GM18502 (cell line): Measurements from ENCODE around the gene TRABD2B.

Source experiments
- ATAC-seq: cut with Tn5 transposase; IDR thresholded peaks from one replicate; pipeline ENCODE4 v1.9.1; 2021; ENCODE audit warnings: mild to moderate bottlenecking; ENCODE audit not compliant: unreplicated experiment, poor library complexity

TRABD2B gene

DNA sequence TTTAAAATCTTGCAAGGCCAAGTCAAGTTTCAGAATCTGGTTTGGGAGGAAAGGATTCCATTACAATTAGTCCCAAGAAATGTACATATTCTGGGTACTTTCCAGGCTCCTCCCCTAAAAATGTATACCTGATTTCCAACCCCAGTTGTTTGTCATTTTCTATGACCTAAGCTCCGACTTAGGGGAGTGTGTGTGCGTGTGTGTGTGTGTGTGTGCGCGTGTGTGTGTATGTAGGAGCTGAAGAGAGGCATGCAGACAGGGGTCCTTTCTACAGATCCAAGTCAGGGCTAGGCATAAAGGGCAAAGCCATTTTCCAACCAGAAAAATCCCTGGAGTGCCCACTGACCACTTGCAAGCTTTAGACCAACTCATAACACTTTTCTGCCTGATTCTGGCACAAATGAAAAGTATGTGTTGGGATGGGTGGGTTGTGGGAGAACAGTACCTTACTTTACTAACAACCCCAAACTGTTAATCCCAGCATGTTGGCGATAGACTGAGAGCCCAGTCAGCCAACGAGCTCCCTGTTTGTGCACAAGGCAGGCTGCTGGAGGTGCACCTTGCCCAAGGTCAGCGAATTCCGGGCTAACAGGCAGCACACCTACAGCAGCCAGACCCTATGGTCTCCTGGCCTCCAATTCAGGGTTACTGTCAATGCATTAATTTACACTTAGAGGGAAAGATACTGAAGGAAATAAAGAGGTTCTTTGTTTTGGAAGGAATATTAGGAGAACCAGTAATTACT, 1.7 kb downstream of the TRABD2B start:
- ATAC-seq: no peak

DNA sequence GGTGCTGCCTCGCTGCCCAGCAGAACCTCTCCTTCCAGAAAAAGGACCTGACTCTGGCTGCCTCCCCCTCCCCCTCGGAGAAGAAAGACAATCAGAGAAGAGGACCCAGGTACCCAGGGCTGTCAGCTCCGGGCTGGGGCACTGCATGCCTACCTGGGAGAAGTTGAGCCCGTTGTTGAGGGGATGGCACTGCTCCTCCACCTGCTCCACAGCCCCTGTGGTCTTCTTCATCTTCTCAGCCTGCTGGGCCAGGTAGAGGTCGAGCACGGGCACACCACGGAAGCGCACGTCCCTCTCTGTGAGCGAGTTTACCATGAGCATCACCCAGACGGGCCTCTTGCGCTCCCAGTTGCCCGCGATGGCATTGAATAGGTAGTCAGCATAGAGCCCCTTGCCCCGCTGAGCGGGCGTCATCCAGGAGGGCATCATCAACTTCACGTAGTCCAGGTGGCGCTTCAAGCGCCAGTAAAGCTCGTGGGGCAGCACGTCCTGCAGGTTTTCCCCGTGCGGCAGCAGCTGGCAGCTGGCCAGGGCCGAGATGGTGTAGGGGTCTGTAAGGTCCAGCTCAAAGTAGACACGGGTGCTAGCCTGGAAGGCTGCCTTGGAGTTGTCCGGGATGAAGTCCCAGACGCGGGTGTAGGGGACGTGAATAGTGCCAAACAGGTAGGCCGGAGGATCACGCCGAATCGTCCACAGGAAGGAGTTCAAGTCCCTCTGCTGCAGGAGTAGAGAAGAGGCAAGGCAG, 3.1 kb downstream of the TRABD2B start:
- no peak for ATAC-seq

DNA sequence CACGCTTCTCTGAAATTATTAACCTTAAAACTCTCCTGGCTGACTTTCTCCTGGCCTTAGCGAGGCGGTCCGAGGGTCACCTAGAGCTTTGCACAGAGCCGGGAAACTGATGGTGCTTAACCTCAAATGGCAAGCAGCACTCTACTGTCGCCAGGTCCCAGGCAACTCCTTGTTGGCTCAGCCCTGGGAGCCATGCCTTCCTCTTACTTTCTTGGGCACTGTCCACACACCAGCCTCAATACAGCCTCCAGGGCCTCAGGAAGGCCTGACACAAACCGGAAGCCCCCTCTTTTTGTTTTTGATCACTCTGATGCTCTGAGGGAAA, 3.8 kb downstream of the TRABD2B start:
- ATAC-seq: no peak

DNA sequence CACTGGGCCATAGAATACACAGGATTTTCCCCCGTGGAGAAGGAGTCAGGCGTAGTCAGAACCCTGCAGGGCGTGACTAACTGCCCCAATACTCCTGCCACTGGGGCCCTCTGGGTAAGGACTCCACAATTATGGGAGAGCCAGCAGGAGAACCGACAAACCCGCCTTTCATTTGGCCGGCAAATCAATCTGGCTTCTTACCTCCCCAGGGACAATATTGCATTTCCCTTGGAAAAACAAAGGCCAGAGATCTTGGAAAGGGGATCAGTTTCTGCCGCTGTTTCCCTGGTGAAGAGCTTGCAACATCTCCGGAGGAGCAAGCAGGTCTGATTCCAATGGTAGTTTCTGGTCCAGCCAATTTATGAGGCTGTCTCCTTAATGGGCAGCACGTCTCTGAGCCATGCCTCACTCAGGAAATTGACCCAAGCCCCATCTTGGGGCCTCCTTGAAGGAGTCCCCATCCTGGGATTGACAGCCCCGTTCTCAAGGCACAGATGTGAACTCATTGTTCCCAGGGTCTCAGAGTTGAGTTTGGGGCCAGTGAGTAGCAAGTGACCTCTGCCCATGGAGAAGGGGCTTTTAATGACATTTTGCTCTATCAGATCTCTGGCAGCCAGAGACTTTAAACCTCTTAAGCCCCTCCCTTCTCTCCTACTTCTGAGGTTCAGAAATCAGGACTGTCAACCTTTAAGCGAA, 4.3 kb downstream of the TRABD2B start:
- ATAC-seq: no peak

DNA sequence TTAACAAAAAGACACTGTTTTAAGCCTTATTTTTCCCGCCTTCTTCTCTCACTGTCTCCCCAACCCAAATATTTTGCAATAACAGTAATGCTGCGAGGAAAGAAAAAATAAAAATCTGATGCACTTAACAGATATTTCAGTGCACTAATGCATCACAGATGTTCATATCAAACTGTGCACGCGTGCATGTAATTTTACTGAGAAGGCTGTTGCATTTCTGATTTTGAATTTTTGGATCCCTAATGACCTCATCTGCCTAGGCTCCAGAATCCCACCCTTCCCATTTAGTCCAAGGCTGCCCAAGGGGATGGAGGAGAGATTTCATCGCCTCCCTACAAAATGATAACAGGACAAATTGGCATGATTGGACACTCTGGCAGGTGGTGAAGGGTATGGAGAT, 5.5 kb downstream of the TRABD2B start:
- no peak for ATAC-seq

DNA sequence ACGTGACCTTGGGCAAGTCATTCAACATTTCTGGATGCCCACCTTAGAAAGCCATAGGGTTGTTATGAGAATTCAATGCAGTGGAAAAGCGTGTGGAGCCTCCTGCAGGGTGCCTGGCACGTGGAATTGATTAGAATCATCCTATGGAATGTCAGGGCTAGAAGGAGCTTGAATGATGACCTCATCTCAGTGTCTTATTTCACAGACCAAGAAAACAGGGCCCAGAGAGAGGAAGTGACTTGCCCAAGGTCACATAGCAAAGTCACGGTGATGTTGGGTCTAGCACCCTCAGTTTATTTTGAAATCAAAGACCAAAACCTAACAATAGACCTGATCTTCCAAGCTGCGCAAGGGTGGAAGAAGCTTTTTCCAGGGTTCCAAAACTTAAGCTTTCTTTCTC, 6.0 kb downstream of the TRABD2B start:
- ATAC-seq: no peak

DNA sequence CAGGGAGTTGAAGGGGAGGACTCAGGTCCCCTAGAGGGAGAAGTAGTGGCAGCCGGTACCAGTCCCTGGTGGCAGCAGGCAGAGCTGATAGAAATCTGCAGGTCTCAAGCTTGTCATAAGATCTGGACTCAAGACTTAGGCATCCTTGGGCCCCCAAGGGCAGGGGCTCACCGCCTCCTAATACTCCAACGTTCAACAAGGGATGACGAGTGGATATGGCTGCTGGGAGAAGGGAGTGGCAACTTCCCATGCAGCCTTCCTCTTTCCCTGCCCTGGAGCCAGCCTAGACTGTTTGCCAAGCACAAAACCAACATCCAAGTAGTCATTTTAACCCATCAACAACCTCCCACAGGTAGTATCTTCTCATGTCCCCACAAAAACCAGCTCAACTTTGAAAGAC, 6.9 kb downstream of the TRABD2B start:
- no peak for ATAC-seq

DNA sequence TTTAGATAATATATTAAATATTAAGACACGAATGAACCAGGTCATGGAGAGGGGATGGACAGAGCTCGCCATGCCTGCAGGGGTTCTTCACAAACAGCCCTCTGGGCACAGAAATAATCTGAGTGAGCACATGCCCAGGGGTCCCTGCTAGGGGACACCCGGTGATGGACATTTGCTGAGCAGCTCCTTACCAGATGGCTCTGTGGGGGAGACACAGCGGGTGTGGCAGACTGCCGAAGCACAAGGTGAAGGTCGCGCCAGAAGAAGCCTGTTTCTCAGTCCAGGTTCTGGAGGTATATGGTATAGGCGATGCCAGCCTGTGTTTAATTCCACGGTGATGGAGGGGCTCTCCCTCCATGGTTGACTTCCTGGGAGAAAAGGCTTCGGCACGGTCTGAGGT, 9.6 kb downstream of the TRABD2B start:
- no peak for ATAC-seq

DNA sequence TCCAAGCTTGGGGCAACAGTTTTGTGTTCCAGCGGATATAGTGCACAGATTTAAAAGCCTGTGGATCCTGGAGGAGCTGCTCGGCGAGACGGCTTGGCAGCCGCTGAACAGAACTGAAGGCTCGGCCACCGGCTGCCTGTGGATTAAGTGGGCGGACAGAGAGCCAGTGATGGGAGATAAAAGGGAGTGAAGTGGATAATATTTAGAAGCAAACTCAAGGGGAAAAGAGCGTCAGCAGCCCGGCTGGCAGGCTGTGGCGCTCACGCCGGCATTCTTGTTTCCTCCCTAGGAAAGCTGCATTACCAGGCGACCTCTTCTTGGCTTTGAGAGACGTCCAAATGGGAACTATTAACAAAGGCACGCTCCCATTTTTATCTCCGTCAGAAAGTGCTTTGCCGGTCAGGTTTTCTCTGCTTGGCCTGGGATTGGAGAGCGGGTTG, 10.4 kb downstream of the TRABD2B start:
- ATAC-seq: no peak

DNA sequence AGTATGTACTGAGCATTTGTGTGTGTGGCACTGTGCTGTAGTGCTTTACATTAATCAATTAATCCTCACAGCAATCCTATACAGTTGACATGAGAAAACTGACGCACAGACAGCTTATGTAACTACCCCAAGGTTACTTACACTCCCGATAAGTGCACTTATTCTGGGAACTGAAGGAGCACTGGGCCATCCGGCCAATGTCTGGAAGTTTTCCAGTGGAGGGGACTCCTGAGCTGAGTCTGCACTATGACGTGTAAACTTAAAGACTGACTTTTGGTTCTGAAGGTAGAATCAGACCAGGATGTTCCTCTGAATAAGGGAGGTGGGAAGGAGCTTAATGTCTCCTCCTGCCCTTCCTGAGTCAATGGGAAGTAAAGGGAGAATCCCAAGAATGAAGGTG, 12.2 kb downstream of the TRABD2B start:
- no peak for ATAC-seq

DNA sequence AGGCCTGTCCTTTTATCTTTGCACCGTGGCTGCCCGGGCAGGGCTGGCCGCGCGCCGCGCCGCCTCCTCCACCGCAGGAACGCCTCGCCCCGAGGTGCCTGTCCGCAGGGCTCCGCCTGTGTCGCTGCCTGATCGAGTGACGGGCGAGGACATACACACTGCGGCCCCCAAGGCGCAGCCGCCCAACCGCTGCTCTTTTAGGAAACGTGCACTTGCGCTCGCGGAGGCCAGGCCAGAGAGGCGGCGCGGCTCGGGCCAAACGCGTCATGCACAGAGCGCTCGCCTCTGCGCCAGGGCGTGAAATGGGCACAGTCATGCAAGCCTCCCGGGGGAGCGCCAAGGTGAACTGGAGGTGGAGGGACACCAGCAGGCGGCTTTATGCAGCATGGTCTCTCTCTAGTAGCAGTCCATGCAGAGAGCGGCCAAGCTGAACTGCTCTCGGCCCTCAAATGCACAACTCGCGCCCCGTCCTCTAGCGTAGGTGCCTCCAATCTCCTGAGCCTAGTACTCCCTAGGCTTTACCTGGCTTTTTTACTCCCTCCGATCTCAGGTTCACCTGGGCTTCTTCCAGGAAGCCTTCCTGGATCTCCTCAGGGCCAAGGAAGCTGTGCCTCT, 12.9 kb downstream of the TRABD2B start:
- no peak for ATAC-seq

DNA sequence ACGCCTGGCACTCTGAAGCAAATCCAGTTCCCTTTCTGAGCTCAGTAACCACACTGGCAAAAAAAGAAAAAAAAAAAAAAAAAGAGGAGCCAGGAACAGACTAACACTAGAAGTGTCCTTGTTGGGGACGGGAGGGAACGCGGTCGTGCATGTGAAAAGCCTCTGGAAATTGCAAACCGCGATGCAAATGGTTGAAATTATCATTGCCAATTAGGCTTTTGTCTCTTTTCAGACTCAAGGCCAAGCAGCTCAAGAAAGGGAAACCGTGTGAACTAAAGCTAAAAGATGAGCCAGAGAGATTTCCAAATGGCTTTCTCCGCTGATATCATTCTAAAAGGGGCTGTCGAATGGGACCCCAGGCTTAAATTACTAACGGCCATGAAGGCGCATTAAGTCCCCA, 13.5 kb downstream of the TRABD2B start:
- ATAC-seq: no peak

DNA sequence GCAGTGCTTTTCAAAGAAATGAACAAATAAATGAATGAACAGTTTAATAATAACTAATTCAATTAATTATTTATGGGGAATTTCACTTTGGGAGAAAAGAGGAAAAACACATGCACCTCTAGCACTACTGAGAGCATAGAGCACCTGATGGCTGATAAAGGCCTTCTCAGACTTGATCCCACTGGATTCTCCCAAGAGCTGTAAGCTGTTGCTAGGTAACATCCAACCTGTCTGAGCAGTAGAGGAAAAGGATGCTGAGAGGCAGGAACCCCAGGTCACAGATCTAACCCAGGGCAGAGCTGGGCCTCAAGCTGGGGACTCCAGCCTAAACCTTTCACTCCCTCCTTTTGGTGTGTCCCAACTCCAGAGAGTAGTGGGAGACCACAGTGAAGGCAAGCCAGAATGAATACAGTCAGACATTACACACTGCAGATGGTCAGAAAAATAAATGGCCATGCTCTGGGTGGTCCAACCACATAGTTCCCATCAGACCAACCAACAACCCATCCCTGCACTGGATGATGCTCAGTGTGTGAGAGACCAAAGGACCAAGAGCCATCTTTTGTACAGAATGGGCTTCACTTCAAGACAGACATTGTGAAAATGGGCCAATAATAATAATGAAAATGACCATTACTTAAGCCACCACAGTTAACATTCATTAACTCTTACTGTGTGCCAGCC, 15.4 kb downstream of the TRABD2B start:
- no peak for ATAC-seq

DNA sequence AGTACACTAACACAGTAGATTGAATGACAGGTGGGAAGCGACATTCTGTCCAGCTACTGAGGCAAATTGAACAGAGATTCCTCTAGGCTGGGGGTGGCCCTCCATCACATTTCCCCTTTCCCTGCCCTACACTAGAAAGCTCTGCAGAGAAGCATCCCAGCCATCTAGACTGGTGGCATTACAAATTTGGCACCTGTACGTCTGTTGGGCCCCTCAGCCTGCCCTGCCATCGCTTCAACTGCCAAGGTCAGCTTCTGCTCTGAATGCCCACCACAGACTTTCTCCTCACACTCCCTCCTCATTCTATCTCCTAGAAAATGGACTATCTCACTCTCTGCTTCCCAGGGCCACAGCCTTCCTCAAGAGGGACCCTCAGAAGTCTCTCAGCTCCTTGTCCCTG, 16.7 kb downstream of the TRABD2B start:
- no peak for ATAC-seq

DNA sequence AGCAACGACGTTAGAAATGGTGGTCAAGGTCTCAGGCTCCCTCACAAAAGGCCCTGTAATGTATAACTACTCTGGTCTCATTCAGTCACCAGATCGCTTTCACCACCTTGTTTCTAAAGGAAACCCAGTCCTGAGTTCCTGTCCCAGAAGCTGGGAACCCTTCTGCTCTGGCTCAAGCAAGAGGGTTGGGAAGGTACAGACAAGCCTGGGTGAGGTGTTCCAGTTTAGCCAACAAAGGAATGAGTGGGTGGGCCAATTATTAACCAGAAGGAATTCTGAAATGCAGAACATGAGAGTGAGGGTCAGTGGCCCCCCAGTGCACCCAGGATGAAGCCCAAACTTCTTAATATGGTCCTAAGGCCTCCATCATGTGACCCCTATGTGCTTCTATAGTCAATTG, 17.5 kb downstream of the TRABD2B start:
- no peak for ATAC-seq

DNA sequence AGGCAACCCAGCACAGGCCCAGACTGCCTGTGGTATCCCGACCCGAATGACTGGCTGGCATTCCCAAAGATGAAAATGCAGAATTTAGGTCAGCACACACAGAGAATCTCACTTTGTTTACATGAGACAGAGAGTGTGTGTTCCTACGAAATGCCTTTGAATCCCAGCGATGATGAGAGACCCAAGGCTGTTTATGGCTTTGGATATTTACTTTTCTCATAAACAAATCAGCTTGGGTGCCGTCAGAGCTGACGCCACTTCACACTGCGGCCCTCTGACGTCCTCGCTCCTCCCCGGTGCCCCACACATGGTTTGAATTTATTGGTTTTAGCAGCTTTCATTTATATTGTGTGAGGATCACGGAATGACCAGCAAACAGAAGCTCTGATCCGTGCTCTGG, 18.7 kb downstream of the TRABD2B start:
- no peak for ATAC-seq

DNA sequence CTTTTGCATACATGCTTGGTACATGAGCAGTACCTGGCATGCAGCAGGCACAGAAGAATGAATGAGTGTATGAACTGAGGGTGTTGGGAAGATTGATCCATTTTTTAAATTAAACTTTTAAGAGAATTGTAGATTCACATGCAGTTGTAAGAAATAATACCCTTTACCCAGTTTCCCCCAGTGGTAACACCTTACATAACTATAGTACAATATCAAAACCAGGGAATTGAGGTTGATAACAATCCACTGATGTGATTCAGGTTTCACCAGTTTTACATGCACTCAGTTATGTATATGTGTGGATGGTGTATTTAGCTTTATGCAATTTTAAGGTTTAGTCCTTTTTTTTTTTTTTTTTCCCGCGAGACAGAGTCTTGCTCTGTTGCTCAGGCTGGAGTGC, 20.5 kb downstream of the TRABD2B start:
- no peak for ATAC-seq

DNA sequence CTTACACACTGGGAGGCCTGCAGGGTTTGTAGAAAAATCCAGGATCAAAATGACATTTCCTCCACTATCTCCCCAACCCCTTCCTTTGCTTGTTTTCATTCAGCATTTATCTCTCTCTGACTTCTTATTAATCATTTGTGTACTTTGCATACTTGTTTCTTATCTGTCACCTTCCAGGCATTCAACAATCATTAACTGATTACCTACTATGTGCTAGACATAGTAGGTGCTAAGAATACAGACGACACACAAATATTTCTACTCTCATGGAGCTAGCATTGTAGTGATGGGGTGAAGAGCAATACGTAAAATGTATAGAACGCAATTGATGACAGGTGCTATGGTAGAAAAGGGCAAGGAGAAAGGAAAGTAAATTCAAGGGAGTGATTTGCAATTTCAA, 20.9 kb downstream of the TRABD2B start:
- ATAC-seq: no peak

DNA sequence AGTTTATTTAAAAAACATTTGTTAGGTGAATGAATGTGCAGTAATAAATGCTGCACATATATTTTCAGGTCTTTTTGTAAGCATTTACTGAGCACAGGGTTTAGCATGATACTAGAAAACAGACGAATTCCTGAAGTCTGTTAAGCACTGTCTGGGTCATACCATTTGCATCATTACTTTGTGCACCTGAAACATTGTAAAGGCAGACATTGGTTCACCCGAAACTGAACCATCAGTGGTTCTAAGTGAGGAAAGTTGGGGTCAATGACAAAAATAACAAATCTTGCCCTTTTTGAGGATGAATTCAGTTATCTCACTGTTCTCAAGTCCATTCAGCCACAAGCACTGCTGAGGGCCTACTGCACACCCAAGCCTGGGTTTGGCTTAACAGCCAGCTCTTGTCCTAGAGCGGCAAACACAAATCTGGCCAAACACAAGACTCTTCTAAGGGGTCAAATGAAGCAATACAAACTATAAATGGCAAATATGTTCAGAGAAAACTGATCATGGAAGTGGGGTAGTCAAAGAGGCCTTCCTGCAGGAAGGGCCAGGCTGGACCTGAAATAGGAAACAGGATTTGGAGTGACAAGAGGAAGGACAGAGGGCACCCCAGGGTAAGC, 21.8 kb downstream of the TRABD2B start:
- ATAC-seq: no peak

DNA sequence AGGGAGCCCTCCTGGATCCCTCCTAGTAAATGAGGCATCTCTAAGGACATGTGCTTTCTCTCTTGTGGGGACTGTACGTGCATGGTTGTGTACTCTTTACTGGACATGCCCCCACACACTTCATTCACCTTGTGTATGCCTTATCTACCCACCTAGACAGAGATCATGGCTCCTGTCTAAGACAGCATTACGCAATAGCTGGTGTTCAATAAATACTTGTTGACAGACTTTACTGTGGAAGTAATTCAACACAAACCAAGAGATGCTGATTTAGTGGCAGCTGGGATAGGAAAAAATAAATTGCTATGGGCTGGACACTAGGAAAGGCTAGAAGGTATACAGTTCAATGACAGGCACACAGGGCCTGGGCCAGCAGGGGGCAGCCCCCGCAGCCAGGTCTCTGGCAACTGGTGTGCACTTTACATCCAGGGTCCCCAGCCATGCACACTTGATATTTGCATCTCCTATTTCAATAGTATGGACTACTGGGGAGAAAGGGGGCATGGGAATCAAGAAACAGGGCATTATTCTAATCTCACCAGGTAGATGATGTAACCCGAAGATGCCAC, 24.2 kb downstream of the TRABD2B start:
- ATAC-seq: no peak
